Measurements from ENCODE around the gene TCHH.

DNA sequence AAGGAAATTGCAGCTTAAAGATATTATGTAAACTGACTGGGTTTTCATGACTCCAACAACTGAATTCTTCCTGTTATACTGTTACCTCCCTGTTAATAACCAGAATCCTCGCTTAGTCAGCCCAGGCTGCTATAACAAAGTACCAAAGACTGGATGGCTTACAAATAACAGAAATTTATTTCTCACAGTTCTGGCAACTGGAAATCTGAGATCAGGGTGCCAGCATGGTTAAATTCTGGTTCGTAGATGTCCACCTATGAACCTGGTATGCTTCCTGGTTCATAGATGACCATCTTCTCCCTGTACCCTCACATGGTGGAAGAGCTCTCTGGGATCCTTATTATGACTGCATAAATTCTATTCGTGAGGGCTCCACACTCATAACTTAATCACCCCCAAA is 18.3 kb downstream of the TCHH start:
- TF ChIP-seq YY1 (IDR thresholded peaks at IDR 0.05) (no peak), MAX (IDR thresholded peaks at IDR 0.05) (no peak), GABPA (IDR thresholded peaks at IDR 0.05 in 1 of 2, conservative IDR thresholded peaks at IDR 0.05 in 1 of 2) (no peak), HNF4A (conservative IDR thresholded peaks at IDR 0.05) (no peak), RXRA (IDR thresholded peaks at IDR 0.05) (no peak), JUND (IDR thresholded peaks at IDR 0.05) (no peak), SP1 (IDR thresholded peaks at IDR 0.05) (no peak), RAD21 (IDR thresholded peaks at IDR 0.05) (no peak), TAF1 (conservative IDR thresholded peaks at IDR 0.05) (no peak)
- TF ChIP-seq, protein P1, sequence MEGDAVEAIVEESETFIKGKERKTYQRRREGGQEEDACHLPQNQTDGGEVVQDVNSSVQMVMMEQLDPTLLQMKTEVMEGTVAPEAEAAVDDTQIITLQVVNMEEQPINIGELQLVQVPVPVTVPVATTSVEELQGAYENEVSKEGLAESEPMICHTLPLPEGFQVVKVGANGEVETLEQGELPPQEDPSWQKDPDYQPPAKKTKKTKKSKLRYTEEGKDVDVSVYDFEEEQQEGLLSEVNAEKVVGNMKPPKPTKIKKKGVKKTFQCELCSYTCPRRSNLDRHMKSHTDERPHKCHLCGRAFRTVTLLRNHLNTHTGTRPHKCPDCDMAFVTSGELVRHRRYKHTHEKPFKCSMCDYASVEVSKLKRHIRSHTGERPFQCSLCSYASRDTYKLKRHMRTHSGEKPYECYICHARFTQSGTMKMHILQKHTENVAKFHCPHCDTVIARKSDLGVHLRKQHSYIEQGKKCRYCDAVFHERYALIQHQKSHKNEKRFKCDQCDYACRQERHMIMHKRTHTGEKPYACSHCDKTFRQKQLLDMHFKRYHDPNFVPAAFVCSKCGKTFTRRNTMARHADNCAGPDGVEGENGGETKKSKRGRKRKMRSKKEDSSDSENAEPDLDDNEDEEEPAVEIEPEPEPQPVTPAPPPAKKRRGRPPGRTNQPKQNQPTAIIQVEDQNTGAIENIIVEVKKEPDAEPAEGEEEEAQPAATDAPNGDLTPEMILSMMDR (IDR thresholded peaks at IDR 0.05; ENCODE audit: low read depth, low read length, missing input control) = no peak
- TF ChIP-seq, protein P2, sequence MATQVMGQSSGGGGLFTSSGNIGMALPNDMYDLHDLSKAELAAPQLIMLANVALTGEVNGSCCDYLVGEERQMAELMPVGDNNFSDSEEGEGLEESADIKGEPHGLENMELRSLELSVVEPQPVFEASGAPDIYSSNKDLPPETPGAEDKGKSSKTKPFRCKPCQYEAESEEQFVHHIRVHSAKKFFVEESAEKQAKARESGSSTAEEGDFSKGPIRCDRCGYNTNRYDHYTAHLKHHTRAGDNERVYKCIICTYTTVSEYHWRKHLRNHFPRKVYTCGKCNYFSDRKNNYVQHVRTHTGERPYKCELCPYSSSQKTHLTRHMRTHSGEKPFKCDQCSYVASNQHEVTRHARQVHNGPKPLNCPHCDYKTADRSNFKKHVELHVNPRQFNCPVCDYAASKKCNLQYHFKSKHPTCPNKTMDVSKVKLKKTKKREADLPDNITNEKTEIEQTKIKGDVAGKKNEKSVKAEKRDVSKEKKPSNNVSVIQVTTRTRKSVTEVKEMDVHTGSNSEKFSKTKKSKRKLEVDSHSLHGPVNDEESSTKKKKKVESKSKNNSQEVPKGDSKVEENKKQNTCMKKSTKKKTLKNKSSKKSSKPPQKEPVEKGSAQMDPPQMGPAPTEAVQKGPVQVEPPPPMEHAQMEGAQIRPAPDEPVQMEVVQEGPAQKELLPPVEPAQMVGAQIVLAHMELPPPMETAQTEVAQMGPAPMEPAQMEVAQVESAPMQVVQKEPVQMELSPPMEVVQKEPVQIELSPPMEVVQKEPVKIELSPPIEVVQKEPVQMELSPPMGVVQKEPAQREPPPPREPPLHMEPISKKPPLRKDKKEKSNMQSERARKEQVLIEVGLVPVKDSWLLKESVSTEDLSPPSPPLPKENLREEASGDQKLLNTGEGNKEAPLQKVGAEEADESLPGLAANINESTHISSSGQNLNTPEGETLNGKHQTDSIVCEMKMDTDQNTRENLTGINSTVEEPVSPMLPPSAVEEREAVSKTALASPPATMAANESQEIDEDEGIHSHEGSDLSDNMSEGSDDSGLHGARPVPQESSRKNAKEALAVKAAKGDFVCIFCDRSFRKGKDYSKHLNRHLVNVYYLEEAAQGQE (IDR thresholded peaks at IDR 0.05) = no peak

Data from liver (tissue), 3 donors.